ENCODE results near the gene GLI1. TPM values are rescaled to one million over a fixed set of nuclear protein-coding genes. Genes with fewer than 3 reads are reported as not detected.
"Not testable (repeated sequence)": the region's sequence is repeated elsewhere in the genome, so short reads cannot be mapped to it uniquely, and the experiment has no call there.

GLI1 gene
- total RNA-seq, 5 donors from 2014 or later (not counting 1 experiment from before 2014, with no cell fraction given) = 0.53 to 1.6 (median 0.82) TPM

DNA sequence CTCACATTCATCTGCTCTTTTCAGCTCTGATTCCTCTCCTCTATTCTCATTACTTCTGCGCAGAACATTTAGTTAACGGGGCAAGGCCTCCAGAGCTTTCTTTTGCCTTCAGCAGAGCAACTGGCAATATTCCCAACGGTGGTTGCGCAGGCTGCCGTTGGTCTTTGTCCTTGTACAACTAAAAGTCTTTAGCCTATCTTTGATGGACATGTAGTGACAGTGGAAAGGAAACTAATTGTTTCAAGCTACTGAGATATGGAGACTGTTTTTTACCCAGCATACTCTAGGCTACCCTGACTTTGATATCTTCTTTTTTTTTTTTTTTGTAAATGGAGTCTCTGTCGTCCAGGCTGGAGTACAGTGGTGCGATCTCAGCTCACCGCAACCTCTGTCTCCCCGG is 41.3 kb upstream of the GLI1 start:
- Histone ChIP-seq H3K9me3 (no peaks in the 10 kb centered on the region), H3K36me3 (ENCODE audit: control insufficient read depth in 2 of 2, extremely low read depth in 1 of 2, insufficient read depth in 1 of 2, low read length in 1 of 2) (peaks cover 1 to 22% of the 10 kb centered on the region in 2 donors), H3K4me3 (ENCODE audit: control insufficient read depth in 1 of 2, extremely low read depth in 1 of 2, low read length in 1 of 2) (no peak overlapping the region), H3K27ac (ENCODE audit: low read length) (no peak overlapping the region), H3K27me3 (replicated peaks in 1 of 2; ENCODE audit: control insufficient read depth in 2 of 2, extremely low read depth in 1 of 2, insufficient read depth in 2 of 2, low read length in 1 of 2) (no peaks in the 10 kb centered on the region), H3K4me1 (ENCODE audit: control insufficient read depth in 1 of 2, extremely low read depth in 1 of 2, insufficient read depth in 2 of 2, low read length in 2 of 2) (peaks cover 0 to 2% of the 10 kb centered on the region in 2 experiments)
- Mint-ChIP-seq H3K9me3 (no peaks in the 10 kb centered on the region), H3K36me3 (peaks cover 17% of the 10 kb centered on the region), H3K27ac (no peak overlapping the region), H3K4me3 (no peak overlapping the region), H3K4me1 (peaks cover 51 to 54% (median 52%) of the 10 kb centered on the region in 3 donors), H3K27me3 (no peaks in the 10 kb centered on the region)
- ChIA-PET POLR2A (interaction anchor here in 1 of 2 donors (0.7 kb wide), 1 partner anchor 8 kb away, joined by 4 read pairs; no protein-coding TSS in a partner anchor), CTCF (interaction anchor here in 1 of 2 donors (1.1 kb wide), 1 partner anchor 41 kb away, joined by 3 read pairs; no protein-coding TSS in a partner anchor)
- ATAC-seq (replicated peaks in 1 of 4) (no peak), DNase-seq (no peak)
- no CpG with 5 or more reads among the region's 9 CpGs for WGBS (ENCODE audit: insufficient coverage)

DNA sequence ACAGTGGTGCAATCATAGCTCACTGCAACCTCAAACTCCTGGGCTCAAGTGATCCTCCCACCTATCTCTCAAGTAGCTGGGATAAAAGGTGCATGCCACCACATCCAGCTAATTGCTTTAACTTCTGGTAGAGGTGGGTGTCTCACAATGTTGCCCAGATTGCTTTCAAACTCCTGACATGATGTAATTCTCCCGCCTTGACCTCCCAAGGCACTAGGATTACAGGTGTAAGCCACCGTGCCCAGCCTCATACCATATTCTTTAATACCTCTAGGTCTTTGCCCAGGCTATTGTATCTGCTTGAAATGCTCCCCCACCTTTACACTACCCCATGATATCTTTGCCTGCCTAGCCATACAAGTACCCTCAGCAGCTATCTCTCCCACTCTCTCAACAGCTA is 40.1 kb upstream of the GLI1 start:
- POLR2A ChIA-PET = no interaction called here
- H3K9me3 ChIP-seq = no peaks in the 10 kb centered on the region
- 86% methylated on average over 1 of the region's 2 CpGs for WGBS (ENCODE audit: insufficient coverage)
- ATAC-seq (replicated peaks in 1 of 4) = no peak
- peaks cover 0 to 2% of the 10 kb centered on the region in 2 experiments for H3K4me1 ChIP-seq (ENCODE audit: control insufficient read depth in 1 of 2, extremely low read depth in 1 of 2, insufficient read depth in 2 of 2, low read length in 2 of 2)
- no peaks in the 10 kb centered on the region for H3K9me3 Mint-ChIP-seq
- no peak overlapping the region for H3K27ac ChIP-seq (ENCODE audit: low read length)
- CTCF ChIA-PET = interaction anchor here in 1 of 2 donors (0.8 to 1.1 kb wide), 2 partner anchors 37 to 40 kb away, joined by 3 read pairs; no protein-coding TSS in a partner anchor
- H3K27me3 ChIP-seq (replicated peaks in 1 of 2; ENCODE audit: control insufficient read depth in 2 of 2, extremely low read depth in 1 of 2, insufficient read depth in 2 of 2, low read length in 1 of 2) = no peaks in the 10 kb centered on the region
- DNase-seq = no peak
- no peaks in the 10 kb centered on the region for H3K27me3 Mint-ChIP-seq
- peaks cover 0 to 22% of the 10 kb centered on the region in 2 donors for H3K36me3 ChIP-seq (ENCODE audit: control insufficient read depth in 2 of 2, extremely low read depth in 1 of 2, insufficient read depth in 1 of 2, low read length in 1 of 2)
- no peak overlapping the region for H3K4me3 Mint-ChIP-seq
- H3K36me3 Mint-ChIP-seq = peaks cover 20% of the 10 kb centered on the region
- H3K4me3 ChIP-seq (ENCODE audit: control insufficient read depth in 1 of 2, extremely low read depth in 1 of 2, low read length in 1 of 2) = no peak overlapping the region
- no peak overlapping the region for H3K27ac Mint-ChIP-seq
- peaks cover 54 to 55% (median 55%) of the 10 kb centered on the region in 3 donors for H3K4me1 Mint-ChIP-seq

DNA sequence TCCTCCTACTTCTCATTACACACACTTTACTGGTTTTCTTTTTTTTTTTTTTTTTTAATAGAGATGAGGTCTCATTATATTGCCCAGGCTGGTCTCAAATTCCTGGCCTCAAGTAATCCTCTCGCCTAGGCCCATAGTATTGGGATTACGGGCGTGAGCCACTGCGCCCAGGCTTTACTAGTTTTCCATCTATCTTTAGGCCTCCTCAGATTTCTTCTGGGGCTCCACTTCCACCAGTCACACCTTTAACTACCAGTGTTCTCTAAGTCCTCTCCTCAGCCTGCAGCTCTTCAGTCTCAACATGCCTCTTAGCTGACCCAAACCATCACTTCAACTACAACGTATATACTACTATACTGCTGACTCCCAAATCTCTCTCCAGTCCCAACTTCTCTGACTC is 39.1 kb upstream of the GLI1 start:
- 100% methylated on average over 4 of the region's 5 CpGs for WGBS (ENCODE audit: insufficient coverage)
- Histone ChIP-seq H3K27me3 (replicated peaks in 1 of 2; ENCODE audit: control insufficient read depth in 2 of 2, extremely low read depth in 1 of 2, insufficient read depth in 2 of 2, low read length in 1 of 2) (no peaks in the 10 kb centered on the region), H3K27ac (ENCODE audit: low read length) (no peak overlapping the region), H3K36me3 (ENCODE audit: control insufficient read depth in 2 of 2, extremely low read depth in 1 of 2, insufficient read depth in 1 of 2, low read length in 1 of 2) (peaks cover 2 to 25% of the 10 kb centered on the region in 2 donors), H3K9me3 (no peaks in the 10 kb centered on the region), H3K4me3 (ENCODE audit: control insufficient read depth in 1 of 2, extremely low read depth in 1 of 2, low read length in 1 of 2) (no peak overlapping the region), H3K4me1 (ENCODE audit: control insufficient read depth in 1 of 2, extremely low read depth in 1 of 2, insufficient read depth in 2 of 2, low read length in 2 of 2) (peaks cover 0 to 2% of the 10 kb centered on the region in 2 experiments)
- Mint-ChIP-seq H3K9me3 (no peaks in the 10 kb centered on the region), H3K4me3 (no peak overlapping the region), H3K4me1 (peaks cover 50 to 54% (median 51%) of the 10 kb centered on the region in 3 donors), H3K36me3 (peaks cover 21% of the 10 kb centered on the region), H3K27me3 (no peaks in the 10 kb centered on the region), H3K27ac (no peak overlapping the region)
- ChIA-PET POLR2A (no interaction called here), CTCF (interaction anchor here in 1 of 2 donors (0.7 kb wide), 1 partner anchor 54 kb away, joined by 5 read pairs; no protein-coding TSS in a partner anchor)
- ATAC-seq (replicated peaks in 1 of 4) (no peak), DNase-seq (no peak)

GRCh38 chr12:57426948-57427347 is 32.6 kb upstream of the GLI1 start:
- not testable (repeated sequence) for DNase-seq; H3K27me3 ChIP-seq (replicated peaks in 1 of 2; ENCODE audit: control insufficient read depth in 2 of 2, extremely low read depth in 1 of 2, insufficient read depth in 2 of 2, low read length in 1 of 2); H3K4me3 Mint-ChIP-seq; H3K9me3 Mint-ChIP-seq; H3K27me3 Mint-ChIP-seq; H3K4me3 ChIP-seq (ENCODE audit: control insufficient read depth in 1 of 2, extremely low read depth in 1 of 2, low read length in 1 of 2); H3K9me3 ChIP-seq; H3K27ac ChIP-seq (ENCODE audit: low read length); ATAC-seq (replicated peaks in 1 of 4)
- H3K4me1 Mint-ChIP-seq = peaks cover 42 to 56% (median 46%) of the 10 kb centered on the region in 3 donors
- H3K36me3 Mint-ChIP-seq = peaks cover 20% of the 10 kb centered on the region
- Histone ChIP-seq H3K36me3 (ENCODE audit: control insufficient read depth in 2 of 2, extremely low read depth in 1 of 2, insufficient read depth in 1 of 2, low read length in 1 of 2) (peaks cover 2 to 11% of the 10 kb centered on the region in 2 donors), H3K4me1 (ENCODE audit: control insufficient read depth in 1 of 2, extremely low read depth in 1 of 2, insufficient read depth in 2 of 2, low read length in 2 of 2) (peaks cover 8 to 20% of the 10 kb centered on the region in 2 experiments)
- CTCF ChIA-PET = interaction anchor here in 1 of 2 donors (0.5 kb wide), 1 partner anchor 206 kb away, joined by 5 read pairs; the partner anchor contains the start of gene B4GALNT1
- H3K27ac Mint-ChIP-seq = peak overlapping the region in 1 of 2 donors; percentile 34
- WGBS (ENCODE audit: insufficient coverage) = 100% methylated on average over 5 of the region's 10 CpGs
- POLR2A ChIA-PET = interaction anchor here in 1 of 2 donors (0.6 kb wide), 1 partner anchor 52 kb away, joined by 3 read pairs; no protein-coding TSS in a partner anchor

DNA sequence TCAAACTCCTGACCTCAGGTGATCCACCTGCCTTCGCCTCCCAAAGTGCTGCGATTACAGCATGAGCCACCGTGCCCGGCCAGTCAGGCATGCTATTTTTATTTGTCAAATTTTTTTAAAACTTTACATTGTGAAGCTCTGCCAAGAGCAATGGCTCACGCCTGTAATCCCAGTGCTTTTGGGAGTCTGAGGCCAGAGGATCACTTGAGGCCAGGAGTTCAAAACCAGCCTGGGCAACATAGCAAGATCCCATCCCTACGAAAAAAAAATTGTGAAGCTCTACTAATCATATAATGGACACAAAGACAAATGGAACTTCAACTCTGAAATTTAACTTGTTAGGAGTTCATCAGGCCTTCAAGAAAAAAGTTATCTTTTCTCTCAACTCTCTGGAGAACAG is 30.6 kb upstream of the GLI1 start:
- peak overlapping the region; percentile 98 for H3K27ac ChIP-seq (ENCODE audit: low read length)
- peaks cover 2 to 4% of the 10 kb centered on the region in 2 donors for H3K36me3 ChIP-seq (ENCODE audit: control insufficient read depth in 2 of 2, extremely low read depth in 1 of 2, insufficient read depth in 1 of 2, low read length in 1 of 2)
- Mint-ChIP-seq H3K9me3 (no peaks in the 10 kb centered on the region), H3K4me1 (peaks cover 38 to 50% (median 46%) of the 10 kb centered on the region in 3 donors), H3K27ac (peak overlapping the region; percentile 99), H3K4me3 (peak overlapping the region; percentile 88 to 99 (median 97)), H3K36me3 (peaks cover 13% of the 10 kb centered on the region), H3K27me3 (no peaks in the 10 kb centered on the region)
- WGBS (ENCODE audit: insufficient coverage) = no CpG with 5 or more reads among the region's 6 CpGs
- no peaks in the 10 kb centered on the region for H3K9me3 ChIP-seq
- ChIA-PET CTCF (interaction anchor here in 1 of 2 donors (0.7 kb wide), 1 partner anchor 30 kb away, joined by 3 read pairs; the partner anchor contains the start of gene GLI1), POLR2A (interaction anchor here in 1 of 2 donors (0.6 kb wide), 1 partner anchor 459 kb away, joined by 4 read pairs; no protein-coding TSS in a partner anchor)
- H3K4me3 ChIP-seq (ENCODE audit: control insufficient read depth in 1 of 2, extremely low read depth in 1 of 2, low read length in 1 of 2) = no peak overlapping the region
- H3K27me3 ChIP-seq (replicated peaks in 1 of 2; ENCODE audit: control insufficient read depth in 2 of 2, extremely low read depth in 1 of 2, insufficient read depth in 2 of 2, low read length in 1 of 2) = no peaks in the 10 kb centered on the region
- H3K4me1 ChIP-seq (ENCODE audit: control insufficient read depth in 1 of 2, extremely low read depth in 1 of 2, insufficient read depth in 2 of 2, low read length in 2 of 2) = peaks cover 8 to 20% of the 10 kb centered on the region in 2 experiments
- DNase-seq = no peak
- no peak for ATAC-seq (replicated peaks in 1 of 4)

DNA sequence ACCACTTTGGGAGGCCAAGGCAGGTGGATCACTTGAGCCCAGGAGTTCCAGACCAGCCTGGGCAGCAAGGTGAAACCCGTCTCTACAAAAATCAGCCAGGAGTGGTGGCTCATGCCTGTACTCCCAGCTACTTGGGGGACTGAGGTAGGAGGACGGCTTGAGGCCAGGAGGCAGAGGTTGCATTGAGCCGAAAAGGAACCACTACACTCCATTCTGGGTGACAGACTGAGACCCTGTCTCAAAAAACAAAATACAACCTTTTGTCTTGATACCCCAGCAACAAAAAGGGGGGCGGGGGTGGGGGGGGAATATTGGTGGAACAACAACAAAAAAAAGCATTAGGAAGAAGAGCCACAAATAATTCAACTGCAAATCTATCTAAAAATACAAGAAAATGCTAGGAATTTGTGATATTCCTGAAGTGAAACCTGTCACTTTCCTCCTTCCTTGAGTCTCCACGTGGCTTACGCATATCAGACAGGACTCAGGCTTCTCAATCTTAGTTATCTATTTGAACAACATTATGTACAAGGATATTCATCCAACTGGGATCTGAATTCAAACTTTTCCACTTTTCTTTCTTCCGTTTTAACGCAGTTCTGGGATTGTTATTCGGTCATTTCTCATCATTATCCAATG is 30.0 kb upstream of the GLI1 start:
- Histone ChIP-seq H3K4me3 (ENCODE audit: control insufficient read depth in 1 of 2, extremely low read depth in 1 of 2, low read length in 1 of 2) (peak overlapping the region; percentile 39 to 60), H3K4me1 (ENCODE audit: control insufficient read depth in 1 of 2, extremely low read depth in 1 of 2, insufficient read depth in 2 of 2, low read length in 2 of 2) (peaks cover 8 to 20% of the 10 kb centered on the region in 2 experiments), H3K27ac (ENCODE audit: low read length) (peak overlapping the region; percentile 98), H3K9me3 (no peaks in the 10 kb centered on the region), H3K36me3 (ENCODE audit: control insufficient read depth in 2 of 2, extremely low read depth in 1 of 2, insufficient read depth in 1 of 2, low read length in 1 of 2) (peaks cover 2 to 4% of the 10 kb centered on the region in 2 donors), H3K27me3 (replicated peaks in 1 of 2; ENCODE audit: control insufficient read depth in 2 of 2, extremely low read depth in 1 of 2, insufficient read depth in 2 of 2, low read length in 1 of 2) (no peaks in the 10 kb centered on the region)
- Mint-ChIP-seq H3K27me3 (no peaks in the 10 kb centered on the region), H3K27ac (peak overlapping the region; percentile 99), H3K36me3 (peaks cover 9% of the 10 kb centered on the region), H3K4me1 (peaks cover 36 to 46% (median 42%) of the 10 kb centered on the region in 3 donors), H3K9me3 (no peaks in the 10 kb centered on the region), H3K4me3 (peak overlapping the region; percentile 88 to 99 (median 97))
- ATAC-seq (replicated peaks in 1 of 4) (no peak), DNase-seq (peak in 3 of 35 experiments; percentile 4 to 28 (median 7))
- WGBS (ENCODE audit: insufficient coverage) = 56% methylated on average over 2 of the region's 9 CpGs
- POLR2A ChIA-PET = interaction anchor here (0.6 to 0.7 kb wide), 2 partner anchors 29 to 458 kb away, joined by 3 to 4 read pairs; no protein-coding TSS in a partner anchor
- CTCF ChIA-PET = interaction anchor here in 1 of 2 donors (0.6 to 1.2 kb wide), 7 partner anchors 8 to 206 kb away, joined by 3 to 11 read pairs (median 3); partner anchors contain the start of gene GLI1
